HEK293T (cell line): ENCODE measurements around the gene SGTA.

Experiments
- FOXK2 ChIP-seq: fragments of 450-650 bp; IDR thresholded peaks from 2 replicates; pipeline ENCODE4 v1.6.1; 2016; ENCODE audit warnings: mild to moderate bottlenecking
- FOXM1 ChIP-seq: fragments of 450-650 bp; IDR thresholded peaks from 2 replicates; pipeline ENCODE4 v1.6.1; 2017; ENCODE audit warnings: mild to moderate bottlenecking, borderline replicate concordance
- TARDBP ChIP-seq: fragments of 450-650 bp; IDR thresholded peaks from 2 replicates; pipeline ENCODE4 v1.6.1; 2016

DNA sequence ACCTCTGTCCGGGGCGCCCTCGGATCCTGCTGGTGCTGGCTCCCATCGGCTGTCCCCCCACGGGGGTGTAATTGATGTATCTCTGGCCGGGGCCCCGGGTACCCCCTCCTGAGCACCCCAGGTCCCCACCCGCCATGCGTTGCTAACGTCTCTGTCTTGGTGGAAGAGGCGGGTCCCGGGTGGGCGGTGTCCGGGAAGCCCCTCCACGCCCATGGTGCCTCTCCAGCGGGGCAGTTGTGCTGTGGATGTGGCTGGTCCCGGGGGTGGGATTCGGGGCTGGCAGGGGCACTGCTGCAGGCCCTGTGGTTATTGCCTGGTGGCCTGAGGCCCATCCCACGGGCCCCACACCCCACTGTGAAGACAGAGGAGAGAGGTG, 66.8 kb downstream of the SGTA start:
- no peak for TF ChIP-seq TARDBP
- TF ChIP-seq FOXK2: no peak
- no peak for TF ChIP-seq FOXM1
